ENCODE measurements around the gene NABP2. TPM values are rescaled to one million over a fixed set of nuclear protein-coding genes. Genes with fewer than 3 reads are reported as not detected.

NABP2 gene
- total and polyA plus RNA-seq, 10 of the 15 experiments (the other 5 are each of a cell fraction or from before 2014, with no cell fraction given), result 20.7 to 97.9 (median 60.9) TPM

DNA sequence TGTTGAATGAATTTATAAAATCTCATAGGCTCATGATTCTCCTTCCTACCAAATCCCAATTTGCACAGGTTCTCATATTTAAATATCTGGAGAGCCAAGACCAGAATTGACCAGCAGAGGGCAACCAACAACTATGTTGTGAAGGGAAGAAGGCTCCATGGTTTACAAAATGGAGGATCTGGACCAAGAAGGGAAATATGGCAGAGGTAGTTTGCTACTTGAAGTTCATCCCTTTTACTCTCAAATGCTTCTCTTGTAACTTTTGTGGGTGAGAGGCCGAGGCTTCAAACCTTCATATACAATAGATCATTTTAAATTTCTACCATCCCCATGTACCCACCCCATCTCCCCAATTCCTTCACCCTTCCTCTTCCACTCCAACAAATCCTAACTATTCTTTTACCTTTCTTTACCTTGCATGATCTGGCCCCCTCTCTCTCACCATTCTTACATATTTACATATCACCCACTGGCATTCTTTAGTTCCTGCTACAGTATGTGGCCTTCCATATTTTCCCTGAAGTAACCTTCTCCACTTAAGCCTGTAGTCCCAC is 31.0 kb upstream of the NABP2 start:
- ChIA-PET RAD21 (ENCODE audit: unreplicated experiment) (interaction anchor here (0.8 to 1.6 kb wide), 3 partner anchors 29 to 271 kb away, joined by 4 to 9 read pairs (median 4); partner anchors contain the start of genes ESYT1 and RNF41), POLR2A (interaction anchor here (0.5 to 7.7 kb wide), 3 partner anchors 29 to 286 kb away, joined by 3 to 68 read pairs (median 4); partner anchors contain the start of genes RNF41 and ZC3H10), SMC1A (ENCODE audit: uncharacterized antibody, unreplicated experiment) (interaction anchor here (1.0 to 6.2 kb wide), 6 partner anchors 14 to 303 kb away, joined by 3 to 68 read pairs (median 8); partner anchors contain the start of genes ESYT1 and RNF41), CTCF (interaction anchor here (0.7 to 8.9 kb wide), 19 partner anchors 11 to 457 kb away, joined by 3 to 129 read pairs (median 5); partner anchors contain the start of genes ANKRD52, COQ10A, ESYT1 and RNF41)
- peak overlapping the region; percentile 64; the same call in 1 of the 2 replicates for H3K4me2 ChIP-seq (ENCODE audit: control insufficient read depth, insufficient read depth)
- H2AFZ ChIP-seq (ENCODE audit: control insufficient read depth, low read depth, low read length), result peak overlapping the region; percentile 94
- no peaks in the 10 kb centered on the region for H3K27me3 ChIP-seq (replicated peaks in 1 of 2; ENCODE audit: control insufficient read depth in 2 of 2, insufficient read depth in 2 of 2, low read length in 1 of 2)
- in situ Hi-C loops (cut with MboI), result loop anchor here (5.0 kb wide), 1 partner anchor 274 kb away; the partner anchor contains the start of gene SPRYD4
- no peaks in the 10 kb centered on the region for H3K9me3 ChIP-seq (replicated peaks; ENCODE audit: control insufficient read depth, insufficient read depth, low read length)
- no peaks in the 10 kb centered on the region for H3K36me3 ChIP-seq (ENCODE audit: control insufficient read depth in 2 of 2, insufficient read depth in 2 of 2, low read length in 1 of 2)
- no peak overlapping the region for H3K9ac ChIP-seq (ENCODE audit: control insufficient read depth, insufficient read depth, low read length)
- peak; percentile 36 for ATAC-seq
- 0 out of 2 replicates have a peak overlapping the region, but pooled peaks have one; percentile 11 for H3K27ac ChIP-seq (ENCODE audit: control insufficient read depth, insufficient read depth)
- peak; percentile 80 for FAIRE-seq
- intact Hi-C loops (cut with micrococcal nuclease; ENCODE audit: unreplicated experiment), result loop anchor here (1.0 to 10.0 kb wide), 6 partner anchors 31 to 402 kb away; partner anchors contain the start of genes CS and NABP2
- H4K20me1 ChIP-seq (ENCODE audit: control insufficient read depth, insufficient read depth), result no peaks in the 10 kb centered on the region
- no peaks in the 10 kb centered on the region for H3K4me1 ChIP-seq (ENCODE audit: control insufficient read depth, insufficient read depth, low read length)
- peaks cover 11% of the 10 kb centered on the region for H3K79me2 ChIP-seq (ENCODE audit: control insufficient read depth, insufficient read depth, low read length)
- BruUV-seq (replicated peaks), result TSS peak; percentile 67
- WGBS (ENCODE audit: insufficient coverage, insufficient replicate concordance, low lambda C conversion rate, missing lambda C conversion rate), result 0% methylated on average over 1 of the region's 1 CpG
- DNase-seq (ENCODE audit: low read depth, low spot score), result peak; percentile 58
- no peak overlapping the region for H3K4me3 ChIP-seq
- TF ChIP-seq, protein P1, sequence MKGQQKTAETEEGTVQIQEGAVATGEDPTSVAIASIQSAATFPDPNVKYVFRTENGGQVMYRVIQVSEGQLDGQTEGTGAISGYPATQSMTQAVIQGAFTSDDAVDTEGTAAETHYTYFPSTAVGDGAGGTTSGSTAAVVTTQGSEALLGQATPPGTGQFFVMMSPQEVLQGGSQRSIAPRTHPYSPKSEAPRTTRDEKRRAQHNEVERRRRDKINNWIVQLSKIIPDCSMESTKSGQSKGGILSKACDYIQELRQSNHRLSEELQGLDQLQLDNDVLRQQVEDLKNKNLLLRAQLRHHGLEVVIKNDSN (IDR thresholded peaks at IDR 0.05; ENCODE audit: borderline replicate concordance, extremely low read length, insufficient read depth, low read depth, low read length), result no peak
- TF ChIP-seq TCF7 (IDR thresholded peaks at IDR 0.05; ENCODE audit: borderline replicate concordance), result no peak
- TF ChIP-seq, protein P2, sequence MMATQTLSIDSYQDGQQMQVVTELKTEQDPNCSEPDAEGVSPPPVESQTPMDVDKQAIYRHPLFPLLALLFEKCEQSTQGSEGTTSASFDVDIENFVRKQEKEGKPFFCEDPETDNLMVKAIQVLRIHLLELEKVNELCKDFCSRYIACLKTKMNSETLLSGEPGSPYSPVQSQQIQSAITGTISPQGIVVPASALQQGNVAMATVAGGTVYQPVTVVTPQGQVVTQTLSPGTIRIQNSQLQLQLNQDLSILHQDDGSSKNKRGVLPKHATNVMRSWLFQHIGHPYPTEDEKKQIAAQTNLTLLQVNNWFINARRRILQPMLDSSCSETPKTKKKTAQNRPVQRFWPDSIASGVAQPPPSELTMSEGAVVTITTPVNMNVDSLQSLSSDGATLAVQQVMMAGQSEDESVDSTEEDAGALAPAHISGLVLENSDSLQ (IDR thresholded peaks at IDR 0.05), result no peak
- TF ChIP-seq TCF3 (IDR thresholded peaks at IDR 0.05; ENCODE audit: borderline replicate concordance, insufficient read depth, low read depth, low read length), result no peak
- TF ChIP-seq, protein P3, sequence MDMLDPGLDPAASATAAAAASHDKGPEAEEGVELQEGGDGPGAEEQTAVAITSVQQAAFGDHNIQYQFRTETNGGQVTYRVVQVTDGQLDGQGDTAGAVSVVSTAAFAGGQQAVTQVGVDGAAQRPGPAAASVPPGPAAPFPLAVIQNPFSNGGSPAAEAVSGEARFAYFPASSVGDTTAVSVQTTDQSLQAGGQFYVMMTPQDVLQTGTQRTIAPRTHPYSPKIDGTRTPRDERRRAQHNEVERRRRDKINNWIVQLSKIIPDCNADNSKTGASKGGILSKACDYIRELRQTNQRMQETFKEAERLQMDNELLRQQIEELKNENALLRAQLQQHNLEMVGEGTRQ (IDR thresholded peaks at IDR 0.05; ENCODE audit: borderline replicate concordance, low read depth, low read length), result no peak
- TF ChIP-seq, protein P4, sequence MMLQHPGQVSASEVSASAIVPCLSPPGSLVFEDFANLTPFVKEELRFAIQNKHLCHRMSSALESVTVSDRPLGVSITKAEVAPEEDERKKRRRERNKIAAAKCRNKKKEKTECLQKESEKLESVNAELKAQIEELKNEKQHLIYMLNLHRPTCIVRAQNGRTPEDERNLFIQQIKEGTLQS (IDR thresholded peaks at IDR 0.05; ENCODE audit: borderline replicate concordance, extremely low read depth, low read depth, low read length), result no peak
- no peak for TF ChIP-seq DPF2 (IDR thresholded peaks at IDR 0.05)
- TF ChIP-seq BACH1 (IDR thresholded peaks at IDR 0.05; ENCODE audit: borderline replicate concordance), result no peak
- no peak for TF ChIP-seq RAD51 (IDR thresholded peaks at IDR 0.05)
- TF ChIP-seq CBX5 (IDR thresholded peaks at IDR 0.05; ENCODE audit: low read depth), result no peak
- TF ChIP-seq, protein P5, sequence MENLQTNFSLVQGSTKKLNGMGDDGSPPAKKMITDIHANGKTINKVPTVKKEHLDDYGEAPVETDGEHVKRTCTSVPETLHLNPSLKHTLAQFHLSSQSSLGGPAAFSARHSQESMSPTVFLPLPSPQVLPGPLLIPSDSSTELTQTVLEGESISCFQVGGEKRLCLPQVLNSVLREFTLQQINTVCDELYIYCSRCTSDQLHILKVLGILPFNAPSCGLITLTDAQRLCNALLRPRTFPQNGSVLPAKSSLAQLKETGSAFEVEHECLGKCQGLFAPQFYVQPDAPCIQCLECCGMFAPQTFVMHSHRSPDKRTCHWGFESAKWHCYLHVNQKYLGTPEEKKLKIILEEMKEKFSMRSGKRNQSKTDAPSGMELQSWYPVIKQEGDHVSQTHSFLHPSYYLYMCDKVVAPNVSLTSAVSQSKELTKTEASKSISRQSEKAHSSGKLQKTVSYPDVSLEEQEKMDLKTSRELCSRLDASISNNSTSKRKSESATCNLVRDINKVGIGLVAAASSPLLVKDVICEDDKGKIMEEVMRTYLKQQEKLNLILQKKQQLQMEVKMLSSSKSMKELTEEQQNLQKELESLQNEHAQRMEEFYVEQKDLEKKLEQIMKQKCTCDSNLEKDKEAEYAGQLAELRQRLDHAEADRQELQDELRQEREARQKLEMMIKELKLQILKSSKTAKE (IDR thresholded peaks at IDR 0.05; ENCODE audit: low read depth, poor library complexity, severe bottlenecking), result peak; percentile 38
- no peak for TF ChIP-seq ZNF24 (IDR thresholded peaks at IDR 0.05)
- no peak for TF ChIP-seq SRF (IDR thresholded peaks at IDR 0.05; ENCODE audit: low read depth in 2 of 2, low read length in 2 of 2)
- no peak for TF ChIP-seq CEBPB (IDR thresholded peaks at IDR 0.05; ENCODE audit: borderline replicate concordance in 1 of 2, low read depth in 2 of 2, low read length in 2 of 2)

Data from GM12878 (cell line).